ENCODE results near the gene STX4. TPM values are rescaled to one million over a fixed set of nuclear protein-coding genes. Genes with fewer than 3 reads are reported as not detected.
"Not testable (repeated sequence)": the region's sequence is repeated elsewhere in the genome, so short reads cannot be mapped to it uniquely, and the experiment has no call there.

The STX4 gene
- total RNA-seq, 1 experiment from 2014 or later, result 15.7 TPM

GRCh38 chr16:30998852-30999761 is 34.3 kb upstream of the STX4 start:
- no peak for DNase-seq (ENCODE audit: low spot score)

- no peak for DNase-seq (ENCODE audit: low spot score)
These were observed 32.5 kb upstream of the STX4 start for GRCh38 chr16:31000671-31001382.

GRCh38 chr16:31001507-31002249 is 31.7 kb upstream of the STX4 start:
- DNase-seq (ENCODE audit: low spot score), result no peak

GRCh38 chr16:31002250-31002700 is 31.1 kb upstream of the STX4 start:
- no peak for DNase-seq (ENCODE audit: low spot score)

- DNase-seq (ENCODE audit: low spot score), result no peak
These were observed 30.5 kb upstream of the STX4 start for GRCh38 chr16:31002862-31003341.

GRCh38 chr16:31003744-31004143 is 29.6 kb upstream of the STX4 start:
- DNase-seq (ENCODE audit: low spot score), result no peak

- no peak for DNase-seq (ENCODE audit: low spot score)
These were observed 28.7 kb upstream of the STX4 start for GRCh38 chr16:31004658-31005057.

GRCh38 chr16:31005350-31006085 is 27.8 kb upstream of the STX4 start:
- no peak for DNase-seq (ENCODE audit: low spot score)

GRCh38 chr16:31006086-31006385 is 27.3 kb upstream of the STX4 start:
- DNase-seq (ENCODE audit: low spot score), result no peak

GRCh38 chr16:31006589-31006988 is 26.8 kb upstream of the STX4 start:
- no peak for DNase-seq (ENCODE audit: low spot score)

- no peak for DNase-seq (ENCODE audit: low spot score)
These were observed 25.7 kb upstream of the STX4 start for GRCh38 chr16:31007684-31008083.

GRCh38 chr16:31008149-31008548 is 25.2 kb upstream of the STX4 start:
- peak; percentile 42 for DNase-seq (ENCODE audit: low spot score)

GRCh38 chr16:31008551-31008950 is 24.8 kb upstream of the STX4 start:
- no peak for DNase-seq (ENCODE audit: low spot score)

- DNase-seq (ENCODE audit: low spot score), result no peak
These were observed 24.2 kb upstream of the STX4 start for GRCh38 chr16:31009120-31009519.

- DNase-seq (ENCODE audit: low spot score), result no peak
These were observed 23.3 kb upstream of the STX4 start for GRCh38 chr16:31009894-31010584.

- no peak for DNase-seq (ENCODE audit: low spot score)
These were observed 22.6 kb upstream of the STX4 start, which contains the start of gene STX1B for GRCh38 chr16:31010585-31011325. TSS of gene STX1B (minus strand) at chr16:31010638. CDS start at chr16:31010396, 242 bp downstream.

- not testable (repeated sequence) for DNase-seq (ENCODE audit: low spot score)
These were observed 21.5 kb upstream of the STX4 start for GRCh38 chr16:31011815-31012214.

GRCh38 chr16:31013292-31013691 is 20.1 kb upstream of the STX4 start:
- not testable (repeated sequence) for DNase-seq (ENCODE audit: low spot score)

GRCh38 chr16:31016018-31016417 is 17.3 kb upstream of the STX4 start:
- no peak for DNase-seq (ENCODE audit: low spot score)

GRCh38 chr16:31017756-31018155 is 15.6 kb upstream of the STX4 start:
- not testable (repeated sequence) for DNase-seq (ENCODE audit: low spot score)
